GM10248 (cell line): ENCODE measurements around the gene KAZN.

Experiments used
- CTCF ChIA-PET: fragments of 300-600 bp; sonication (Branson Sonifier 250); formaldehyde crosslinking; extraction: SDS; loops from one replicate; lab custom pipeline; 2021; ENCODE audit warnings: antibody characterized with exemption; lab: Yijun Ruan, JAX
- POLR2A ChIA-PET: fragments of 350-650 bp; sonication (Branson Sonifier 250); formaldehyde crosslinking; extraction: SDS; loops from one replicate; lab custom pipeline; 2020; ENCODE audit warnings: antibody characterized with exemption; lab: Yijun Ruan, JAX
- DNase-seq: peaks from one replicate; pipeline ENCODE4 v3.0.0; 2012; ENCODE audit errors: extremely low spot score
- TF ChIP-seq, protein P1 (sequence below): IDR thresholded peaks from 2 replicates; pipeline ENCODE4 v1.5.1; 2012; ENCODE audit warnings: mild to moderate bottlenecking, low read depth; ENCODE audit errors: extremely low read depth, missing control alignments, control extremely low read depth

Gene KAZN

GRCh38 chr1:14786681-14787080, 188.2 kb downstream of the KAZN start:
- no peak for DNase-seq
- ChIA-PET POLR2A (no interaction called here), CTCF (interaction anchor here (1.5 kb wide), 1 partner anchor 8 kb away, joined by 3 read pairs; no protein-coding TSS in a partner anchor)
- TF ChIP-seq, protein P1, sequence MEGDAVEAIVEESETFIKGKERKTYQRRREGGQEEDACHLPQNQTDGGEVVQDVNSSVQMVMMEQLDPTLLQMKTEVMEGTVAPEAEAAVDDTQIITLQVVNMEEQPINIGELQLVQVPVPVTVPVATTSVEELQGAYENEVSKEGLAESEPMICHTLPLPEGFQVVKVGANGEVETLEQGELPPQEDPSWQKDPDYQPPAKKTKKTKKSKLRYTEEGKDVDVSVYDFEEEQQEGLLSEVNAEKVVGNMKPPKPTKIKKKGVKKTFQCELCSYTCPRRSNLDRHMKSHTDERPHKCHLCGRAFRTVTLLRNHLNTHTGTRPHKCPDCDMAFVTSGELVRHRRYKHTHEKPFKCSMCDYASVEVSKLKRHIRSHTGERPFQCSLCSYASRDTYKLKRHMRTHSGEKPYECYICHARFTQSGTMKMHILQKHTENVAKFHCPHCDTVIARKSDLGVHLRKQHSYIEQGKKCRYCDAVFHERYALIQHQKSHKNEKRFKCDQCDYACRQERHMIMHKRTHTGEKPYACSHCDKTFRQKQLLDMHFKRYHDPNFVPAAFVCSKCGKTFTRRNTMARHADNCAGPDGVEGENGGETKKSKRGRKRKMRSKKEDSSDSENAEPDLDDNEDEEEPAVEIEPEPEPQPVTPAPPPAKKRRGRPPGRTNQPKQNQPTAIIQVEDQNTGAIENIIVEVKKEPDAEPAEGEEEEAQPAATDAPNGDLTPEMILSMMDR: no peak

- POLR2A ChIA-PET: no interaction called here
- CTCF ChIA-PET: interaction anchor here (1.5 to 1.7 kb wide), 2 partner anchors 9 to 17 kb away, joined by 3 to 5 read pairs; no protein-coding TSS in a partner anchor
- TF ChIP-seq, protein P1: no peak
- no peak for DNase-seq
These were observed 189.1 kb downstream of the KAZN start for GRCh38 chr1:14787604-14788003.

GRCh38 chr1:14788080-14788479, 189.6 kb downstream of the KAZN start:
- DNase-seq: no peak
- ChIA-PET POLR2A (no interaction called here), CTCF (interaction anchor here (1.0 to 1.7 kb wide), 3 partner anchors 9 to 18 kb away, joined by 3 to 5 read pairs (median 3); no protein-coding TSS in a partner anchor)
- TF ChIP-seq, protein P1: no peak

DNA sequence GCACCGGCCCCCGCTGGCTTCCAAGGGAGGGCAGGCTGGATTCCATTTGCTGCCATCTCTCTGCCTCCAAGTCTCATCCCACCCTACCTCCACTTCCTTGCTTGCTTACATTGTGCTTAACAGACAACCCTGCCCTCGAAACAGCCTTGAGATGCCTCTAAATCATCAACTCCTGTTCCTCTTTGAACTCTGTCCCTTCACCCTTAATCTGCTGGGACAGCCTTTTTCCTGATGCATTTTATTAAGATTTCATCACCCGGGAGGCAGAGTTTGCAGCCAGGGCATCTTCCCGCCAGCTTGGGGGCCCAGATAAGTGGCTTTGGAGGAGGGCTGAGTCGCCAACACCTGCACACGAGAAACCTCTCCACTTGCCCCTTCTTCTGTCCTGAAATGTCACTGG, 192.5 kb downstream of the KAZN start:
- no peak for DNase-seq
- TF ChIP-seq, protein P1: no peak
- CTCF ChIA-PET: no interaction called here
- POLR2A ChIA-PET: no interaction called here

DNA sequence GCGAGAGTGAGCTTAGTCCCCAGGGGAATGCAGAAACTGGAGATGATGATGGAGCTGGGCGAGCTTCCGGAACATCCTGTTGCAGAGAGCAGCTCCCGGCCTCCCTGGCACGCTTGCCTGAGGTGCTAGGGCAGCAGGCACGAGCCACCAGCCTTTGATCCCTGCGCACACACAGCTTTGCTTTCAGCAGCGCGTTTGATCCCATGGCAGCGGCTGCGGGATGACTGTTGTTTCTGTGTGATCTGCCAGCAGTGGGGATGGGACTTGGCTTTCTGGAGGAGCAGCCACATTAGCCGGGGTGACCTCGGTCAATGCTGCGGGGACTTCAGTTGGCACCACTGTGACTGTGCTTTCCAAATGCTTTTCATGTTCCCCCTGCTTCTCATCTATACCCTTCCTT, 193.2 kb downstream of the KAZN start:
- DNase-seq: no peak
- POLR2A ChIA-PET: no interaction called here
- CTCF ChIA-PET: no interaction called here
- TF ChIP-seq, protein P1: no peak

GRCh38 chr1:14794136-14794768, 195.8 kb downstream of the KAZN start:
- ChIA-PET POLR2A (no interaction called here), CTCF (no interaction called here)
- no peak for DNase-seq
- TF ChIP-seq, protein P1: no peak
